IMR-90 (cell line): ENCODE measurements around the gene CBFA2T3. TPM values are rescaled to one million over a fixed set of nuclear protein-coding genes. Genes with fewer than 3 reads are reported as not detected.

Experiments
- ATAC-seq: fragments of 200-7000 bp; cut with Tn5 transposase; 2 replicates; pipeline ENCODE4 v1.9.1; 2020; ENCODE audit warnings: low read depth, mild to moderate bottlenecking, moderate library complexity
- BruUV-seq: library from RNA; stranded (reverse); fragments of 400-500 nt; replicated peaks from 2 replicates; lab custom pipeline; 2021; lab: Mats Ljungman, UMichigan
- CTCF ChIA-PET: fragments of 300-600 bp; formaldehyde crosslinking; extraction: SDS; loops from one replicate; lab custom pipeline; 2021; ENCODE audit warnings: antibody characterized with exemption; lab: Yijun Ruan, JAX
- POLR2A ChIA-PET: fragments of 300-600 bp; sonication (Branson Sonifier 250); formaldehyde crosslinking; loops from one replicate; lab custom pipeline; 2022; ENCODE audit warnings: antibody characterized with exemption; ENCODE audit not compliant: unreplicated experiment; lab: Charles Lee
- DNase-seq: peaks from one replicate; pipeline ENCODE4 v3.0.0; 2013
- H2AFZ ChIP-seq: replicated peaks from 2 replicates; pipeline ENCODE3; 2013; ENCODE audit warnings: low read length, mild to moderate bottlenecking; ENCODE audit not compliant: poor library complexity
- H2AK5ac ChIP-seq: 2 replicates; pipeline ENCODE4 v1.6.1; 2013; ENCODE audit warnings: low read depth, low read length, inconsistent platforms
- H2AK9ac ChIP-seq: replicated peaks from 2 replicates; pipeline ENCODE3; 2013; ENCODE audit warnings: mild to moderate bottlenecking, low read depth, low read length, moderate library complexity; ENCODE audit not compliant: poor library complexity
- H2BK120ac ChIP-seq: 2 replicates; pipeline ENCODE4 v1.6.1; 2013; ENCODE audit warnings: low read depth, low read length, inconsistent platforms
- H2BK15ac ChIP-seq: 3 replicates; pipeline ENCODE4 v1.6.1; 2013; ENCODE audit warnings: low read depth, low read length, inconsistent platforms
- H2BK20ac ChIP-seq: 2 replicates; pipeline ENCODE4 v1.6.1; 2013; ENCODE audit warnings: low read depth, mild to moderate bottlenecking, inconsistent platforms, low read length, moderate library complexity
- H2BK5ac ChIP-seq: 2 replicates; pipeline ENCODE4 v1.6.1; 2013; ENCODE audit warnings: mild to moderate bottlenecking, low read depth, low read length, inconsistent platforms; ENCODE audit not compliant: poor library complexity, severe bottlenecking
- H3K14ac ChIP-seq: replicated peaks from 2 replicates; pipeline ENCODE4 v1.6.1; 2013; ENCODE audit warnings: low read depth, low read length, inconsistent platforms
- H3K18ac ChIP-seq: 2 replicates; pipeline ENCODE4 v1.6.1; 2013; ENCODE audit warnings: low read depth, low read length, control low read depth
- H3K23ac ChIP-seq: 2 replicates; pipeline ENCODE4 v1.6.1; 2013; ENCODE audit warnings: low read depth, low read length, inconsistent platforms
- H3K27ac ChIP-seq: 2 replicates; pipeline ENCODE4 v1.5.1; 2013; ENCODE audit warnings: mild to moderate bottlenecking, control low read depth, low read length; ENCODE audit not compliant: insufficient read depth
- H3K27me3 ChIP-seq: 2 replicates; pipeline ENCODE4 v1.6.1; 2013; ENCODE audit warnings: low read length; ENCODE audit not compliant: control insufficient read depth, insufficient read depth
- H3K36me3 ChIP-seq: 2 replicates; pipeline ENCODE4 v1.6.1; 2013; ENCODE audit warnings: low read length, mixed read lengths; ENCODE audit not compliant: control insufficient read depth, insufficient read depth
- H3K4ac ChIP-seq: 2 replicates; pipeline ENCODE4 v1.6.1; 2013; ENCODE audit warnings: low read depth, low read length, inconsistent platforms
- H3K4me1 ChIP-seq: 2 replicates; pipeline ENCODE4 v1.6.1; 2013; ENCODE audit warnings: low read length, mixed read lengths; ENCODE audit not compliant: control insufficient read depth, insufficient read depth
- H3K4me2 ChIP-seq: 2 replicates; pipeline ENCODE4 v1.6.1; 2013; ENCODE audit warnings: low read depth, mild to moderate bottlenecking, control low read depth, low read length, moderate library complexity
- H3K4me3 ChIP-seq: 2 replicates; pipeline ENCODE4 v1.5.1; 2013; ENCODE audit warnings: low read depth, mild to moderate bottlenecking, control low read depth, low read length, moderate library complexity; ENCODE audit not compliant: insufficient read depth
- H3K56ac ChIP-seq: 2 replicates; pipeline ENCODE4 v1.6.1; 2013; ENCODE audit warnings: low read length, inconsistent platforms; ENCODE audit not compliant: insufficient read depth; ENCODE audit errors: extremely low read depth
- H3K79me1 ChIP-seq, 2 experiments: 2 replicates each; pipeline ENCODE4 v1.6.1; 2013; ENCODE audit warnings: low read length in 2 of 2, inconsistent platforms in 1 of 2, low read depth in 1 of 2
- H3K9ac ChIP-seq: 2 replicates; pipeline ENCODE4 v1.6.1; 2013; ENCODE audit warnings: low read depth, low read length, control low read depth
- H3K9me1 ChIP-seq: 2 replicates; pipeline ENCODE4 v1.6.1; 2013; ENCODE audit warnings: low read length, inconsistent platforms; ENCODE audit not compliant: insufficient read depth
- H3K9me3 ChIP-seq: 2 replicates; pipeline ENCODE4 v1.6.1; 2013; ENCODE audit warnings: low read length; ENCODE audit not compliant: control insufficient read depth, insufficient read depth
- H4K20me1 ChIP-seq: 2 replicates; pipeline ENCODE4 v1.6.1; 2013; ENCODE audit warnings: low read length, inconsistent platforms; ENCODE audit not compliant: insufficient read depth
- H4K5ac ChIP-seq: 2 replicates; pipeline ENCODE4 v1.6.1; 2013; ENCODE audit warnings: mild to moderate bottlenecking, low read depth, low read length, control low read depth
- H4K8ac ChIP-seq, 2 experiments: 2 replicates each; pipeline ENCODE4 v1.6.1; 2013; ENCODE audit warnings: low read depth in 2 of 2, low read length in 2 of 2, control low read depth in 1 of 2, inconsistent platforms in 1 of 2
- H4K91ac ChIP-seq: 2 replicates; pipeline ENCODE4 v1.6.1; 2013; ENCODE audit warnings: low read depth, low read length, inconsistent platforms; ENCODE audit not compliant: insufficient read depth
- FOS ChIP-seq: fragments of 150-350 bp; IDR thresholded peaks from 2 replicates; pipeline ENCODE4 v1.6.1; 2016; ENCODE audit warnings: low read depth, low read length
- MAFK ChIP-seq: IDR thresholded peaks from 2 replicates; pipeline ENCODE4 v1.6.1; 2012; ENCODE audit warnings: low read depth, low read length, improper control_type of control experiment
- MXI1 ChIP-seq: IDR thresholded peaks from 2 replicates; pipeline ENCODE4 v1.6.1; 2012; ENCODE audit warnings: low read depth, mild to moderate bottlenecking, low read length, moderate library complexity, borderline replicate concordance
- POLR2A ChIP-seq: IDR thresholded peaks from 2 replicates; pipeline ENCODE4 v1.6.1; 2012; ENCODE audit warnings: mild to moderate bottlenecking, low read depth, low read length
- RAD21 ChIP-seq: IDR thresholded peaks from 2 replicates; pipeline ENCODE4 v1.6.1; 2012; ENCODE audit warnings: low read length, improper control_type of control experiment
- RFX5 ChIP-seq: IDR thresholded peaks from 2 replicates; pipeline ENCODE4 v1.8.0; 2012; ENCODE audit warnings: low read depth, mild to moderate bottlenecking, low read length, moderate library complexity
- SMC3 ChIP-seq: fragments of 150-350 bp; IDR thresholded peaks from 2 replicates; pipeline ENCODE4 v1.6.1; 2016; ENCODE audit warnings: low read depth, mild to moderate bottlenecking, antibody characterized with exemption, low read length, moderate library complexity
- WGBS, 2 experiments: methylation state at CpG; one replicate each; pipeline versions ENCODE4 v1.1.5 to v1.1.7; 2013; ENCODE audit warnings: missing lambda C conversion rate in 2 of 2; ENCODE audit not compliant: insufficient read length in 1 of 2; ENCODE audit errors: extremely low coverage in 2 of 2; 5-methylcytosine and 5-hydroxymethylcytosine counted together
- dilution Hi-C: fragments of 300-500 bp; cut with HindIII; formaldehyde crosslinking; loops from one replicate; pipeline ENCODE4 v1.14.3; 2018; ENCODE audit warnings: low sequenced_read_pairs; ENCODE audit not compliant: unreplicated experiment
- in situ Hi-C: fragments of 300-500 bp; cut with MboI; formaldehyde crosslinking; loops from 3 replicates; pipeline ENCODE4 v1.14.3; 2019; ENCODE audit warnings: low sequenced_read_pairs, inconsistent platforms, mixed read lengths
- intact Hi-C: fragments of 100-400 bp; cut with micrococcal nuclease; formaldehyde crosslinking; loops from 2 replicates; pipeline ENCODE4 v1.10.0; 2022
- polyA plus RNA-seq, 3 experiments: library from polyadenylated mRNA; depleted of rRNA; stranded (reverse); fragments of >200 nt; gene quantifications; 2 replicates each; pipeline ENCODE4 v1.2.3, GENCODE V29; 2012; ENCODE audit warnings: low replicate concordance in 1 of 3
- total RNA-seq: library from RNA; depleted of rRNA; stranded (reverse); fragments of >200 nt; gene quantifications from 2 replicates; pipeline ENCODE4 v1.2.3, GENCODE V29; 2012

Gene CBFA2T3
- total and polyA plus RNA-seq, 2 of the 4 experiments (the other 2 are of a cell fraction), result not detected

GRCh38 chr16:88938119-88938776, 38.8 kb downstream of the CBFA2T3 start:
- Histone ChIP-seq H2AK5ac (no peak overlapping the region), H4K20me1 (no peaks in the 10 kb centered on the region), H3K9ac (no peak overlapping the region), H2BK20ac (no peak overlapping the region), H2AK9ac (no peak overlapping the region), H2BK120ac (no peak overlapping the region), H2AFZ (no peak overlapping the region), H2BK15ac (no peak overlapping the region), H2BK5ac (no peak overlapping the region), H3K18ac (no peak overlapping the region), H3K4ac (no peak overlapping the region), H3K27ac (no peak overlapping the region), H3K9me1 (no peaks in the 10 kb centered on the region), H3K27me3 (peaks cover 73% of the 10 kb centered on the region), H4K5ac (no peak overlapping the region), H3K56ac (no peak overlapping the region), H3K9me3 (no peaks in the 10 kb centered on the region), H3K4me3 (no peak overlapping the region), H3K4me1 (no peaks in the 10 kb centered on the region), H3K14ac (no peak overlapping the region), H3K79me1 (no peaks in the 10 kb centered on the region), H4K8ac (no peak overlapping the region), H4K91ac (no peak overlapping the region), H3K23ac (no peak overlapping the region), H3K4me2 (no peak overlapping the region), H3K36me3 (no peaks in the 10 kb centered on the region)
- DNase-seq (no peak), ATAC-seq (no peak)
- in situ Hi-C loops (loop anchor here (10.0 kb wide), 1 partner anchor 277 kb away; the partner anchor contains the start of gene ZNF778), intact Hi-C loops (no loop called here), dilution Hi-C loops (no loop called here)
- no TSS peak for BruUV-seq
- TF ChIP-seq RFX5, result no peak
- TF ChIP-seq POLR2A, result no peak
- no peak for TF ChIP-seq FOS
- TF ChIP-seq RAD21, result no peak
- no peak for TF ChIP-seq SMC3
- TF ChIP-seq MAFK, result no peak
- TF ChIP-seq MXI1, result no peak
- 84% methylated on average over 26 of the region's 32 CpGs; no CpG with 5 or more reads in 1 of the 2 experiments for WGBS, 2 experiments
- ChIA-PET CTCF (no interaction called here), POLR2A (no interaction called here)
